Raji (cell line): ENCODE data around the gene DNAJC4.
A peak's percentile ranks its signal among the peaks of the same experiment; 100 is the strongest.

ENCODE experiments used
- POLR2A ChIP-seq: IDR thresholded peaks from 2 replicates; pipeline ENCODE4 v1.6.1; 2011; ENCODE audit warnings: low read depth, low read length, control low read depth; ENCODE audit not compliant: insufficient read depth

The DNAJC4 gene

GRCh38 chr11:64233913-64234586, 3.7 kb downstream of the DNAJC4 start, which contains the start of gene VEGFB:
Gene VEGFB, plus strand, starts transcription at chr11:64234584. Its CDS starts 250 bp downstream, at chr11:64234834.
- TF ChIP-seq POLR2A, result no peak; the same call in 1 of the 2 replicates

GRCh38 chr11:64234647-64235379, 4.5 kb downstream of the DNAJC4 start:
- peak; percentile 57 for TF ChIP-seq POLR2A

GRCh38 chr11:64235437-64236161, 5.3 kb downstream of the DNAJC4 start:
- no peak for TF ChIP-seq POLR2A

- no peak for TF ChIP-seq POLR2A
Measured at GRCh38 chr11:64237484-64237951, 7.2 kb downstream of the DNAJC4 start.

- no peak; the same call in 1 of the 2 replicates for TF ChIP-seq POLR2A
Measured at GRCh38 chr11:64238076-64238475, 7.7 kb downstream of the DNAJC4 start.

GRCh38 chr11:64238999-64239398, 8.7 kb downstream of the DNAJC4 start:
- TF ChIP-seq POLR2A, result no peak

- TF ChIP-seq POLR2A, result no peak
Measured at GRCh38 chr11:64239662-64240434, 9.5 kb downstream of the DNAJC4 start.

- peak; percentile 93 for TF ChIP-seq POLR2A
Measured at GRCh38 chr11:64240435-64241240, 10.3 kb downstream of the DNAJC4 start, which contains the start of gene FKBP2. Gene FKBP2, plus strand, starts transcription at chr11:64241095. Its CDS starts 1,293 bp downstream, at chr11:64242388.

GRCh38 chr11:64241241-64241490, 10.8 kb downstream of the DNAJC4 start:
- no peak for TF ChIP-seq POLR2A

GRCh38 chr11:64241491-64242374, 11.4 kb downstream of the DNAJC4 start:
- peak; percentile 63 for TF ChIP-seq POLR2A

GRCh38 chr11:64243236-64243854, 13.0 kb downstream of the DNAJC4 start:
- peak; percentile 36; the same call in 1 of the 2 replicates for TF ChIP-seq POLR2A

GRCh38 chr11:64244107-64244506, 13.8 kb downstream of the DNAJC4 start:
- no peak for TF ChIP-seq POLR2A

GRCh38 chr11:64244966-64245365, 14.6 kb downstream of the DNAJC4 start:
- no peak for TF ChIP-seq POLR2A
